GM18873 (cell line): ENCODE results near the gene TMEM8B.

ENCODE experiments used
- ATAC-seq: cut with Tn5 transposase; IDR thresholded peaks from one replicate; pipeline ENCODE4 v1.9.1; 2021; ENCODE audit warnings: mild to moderate bottlenecking, moderate library complexity, moderate number of reproducible peaks; ENCODE audit not compliant: unreplicated experiment, low FRiP score

The TMEM8B gene, protein sequence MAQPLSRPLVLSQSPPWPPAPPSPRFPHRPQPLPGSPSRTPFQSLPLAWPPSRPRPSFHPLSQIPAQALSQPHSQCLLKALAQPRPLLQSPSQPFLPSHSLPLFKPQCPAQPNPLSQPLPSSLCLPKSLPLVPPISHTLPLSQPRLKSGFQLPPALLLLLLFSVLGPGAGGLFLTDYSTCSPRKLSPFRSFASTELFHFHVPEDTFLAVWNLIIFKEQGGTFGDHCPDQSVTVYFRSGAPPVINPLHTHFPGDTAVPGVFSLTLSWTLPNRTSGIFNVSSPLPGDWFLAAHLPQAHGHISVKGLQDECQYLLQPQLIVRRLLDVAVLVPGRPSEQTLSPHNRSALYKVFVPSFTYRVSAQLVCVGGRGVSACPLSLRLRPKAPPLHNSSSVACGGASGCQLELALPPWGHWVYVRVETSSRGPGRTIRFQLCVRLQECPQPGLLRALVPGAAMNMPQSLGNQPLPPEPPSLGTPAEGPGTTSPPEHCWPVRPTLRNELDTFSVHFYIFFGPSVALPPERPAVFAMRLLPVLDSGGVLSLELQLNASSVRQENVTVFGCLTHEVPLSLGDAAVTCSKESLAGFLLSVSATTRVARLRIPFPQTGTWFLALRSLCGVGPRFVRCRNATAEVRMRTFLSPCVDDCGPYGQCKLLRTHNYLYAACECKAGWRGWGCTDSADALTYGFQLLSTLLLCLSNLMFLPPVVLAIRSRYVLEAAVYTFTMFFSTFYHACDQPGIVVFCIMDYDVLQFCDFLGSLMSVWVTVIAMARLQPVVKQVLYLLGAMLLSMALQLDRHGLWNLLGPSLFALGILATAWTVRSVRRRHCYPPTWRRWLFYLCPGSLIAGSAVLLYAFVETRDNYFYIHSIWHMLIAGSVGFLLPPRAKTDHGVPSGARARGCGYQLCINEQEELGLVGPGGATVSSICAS

GRCh38 chr9:35829084-35829763 lies at the start of gene TMEM8B:
TMEM8B (plus strand) TSS chr9:35829228; CDS start chr9:35829448, 220 bp downstream.
- peak; percentile 58 for ATAC-seq

DNA sequence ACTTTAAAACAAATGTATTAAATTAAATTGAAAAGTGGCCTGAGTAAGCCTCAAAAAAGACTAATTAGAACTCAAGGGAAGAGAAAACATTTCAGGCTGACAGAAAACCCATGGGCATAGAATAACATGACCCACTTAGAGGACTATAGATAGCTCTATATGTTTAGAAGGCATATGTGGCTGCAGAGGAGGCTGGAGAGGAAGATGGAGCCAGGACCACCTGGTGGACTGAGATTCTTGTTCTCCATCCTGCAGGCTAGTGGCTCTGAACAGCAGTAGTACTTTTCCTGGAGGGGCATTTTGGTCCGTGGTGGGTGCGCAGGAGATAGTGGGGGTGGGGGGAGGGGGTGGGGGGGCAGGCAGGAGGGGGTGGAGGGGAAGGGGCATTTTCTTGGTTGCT lies 48.0 kb upstream of the TMEM8B start:
- ATAC-seq, result no peak

DNA sequence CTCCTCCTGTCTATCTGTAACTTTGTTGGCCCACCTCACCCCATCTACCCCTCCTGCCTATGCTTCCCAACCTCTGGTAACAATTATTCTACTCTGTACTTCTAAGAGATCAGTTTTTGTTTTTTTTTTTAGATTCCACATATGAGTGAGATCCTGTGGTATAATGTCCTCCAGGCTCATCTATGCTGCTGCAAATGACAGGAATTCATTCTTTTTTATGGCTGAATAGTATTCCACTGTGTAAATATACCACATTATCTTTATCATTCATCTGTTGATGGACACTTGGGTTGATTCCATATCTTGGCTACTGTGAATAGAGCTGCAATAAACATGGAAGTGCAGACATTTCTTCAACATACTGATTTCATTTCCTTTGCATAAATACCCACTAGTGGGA lies 45.6 kb upstream of the TMEM8B start:
- no peak for ATAC-seq

- ATAC-seq, result no peak
These were observed 39.5 kb upstream of the TMEM8B start for GRCh38 chr9:35789541-35789940.

DNA sequence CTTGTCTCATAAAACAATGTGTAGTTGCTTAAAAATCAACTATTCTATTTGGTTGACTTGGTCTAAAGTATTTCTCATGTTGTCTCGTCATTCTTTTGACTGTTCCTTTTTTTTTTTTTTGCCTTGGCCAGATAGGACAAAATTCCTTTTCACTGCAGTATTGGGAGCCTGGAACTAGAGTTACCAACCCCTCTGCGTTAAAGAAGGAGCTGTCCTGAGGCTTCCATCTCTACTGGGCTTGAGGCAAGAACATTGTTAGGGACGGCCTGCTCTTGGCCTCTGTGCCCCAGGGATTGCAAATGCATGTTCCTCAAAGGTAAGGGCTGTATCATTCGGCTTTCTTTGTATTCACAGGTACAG lies 39.0 kb upstream of the TMEM8B start:
- ATAC-seq, result no peak

DNA sequence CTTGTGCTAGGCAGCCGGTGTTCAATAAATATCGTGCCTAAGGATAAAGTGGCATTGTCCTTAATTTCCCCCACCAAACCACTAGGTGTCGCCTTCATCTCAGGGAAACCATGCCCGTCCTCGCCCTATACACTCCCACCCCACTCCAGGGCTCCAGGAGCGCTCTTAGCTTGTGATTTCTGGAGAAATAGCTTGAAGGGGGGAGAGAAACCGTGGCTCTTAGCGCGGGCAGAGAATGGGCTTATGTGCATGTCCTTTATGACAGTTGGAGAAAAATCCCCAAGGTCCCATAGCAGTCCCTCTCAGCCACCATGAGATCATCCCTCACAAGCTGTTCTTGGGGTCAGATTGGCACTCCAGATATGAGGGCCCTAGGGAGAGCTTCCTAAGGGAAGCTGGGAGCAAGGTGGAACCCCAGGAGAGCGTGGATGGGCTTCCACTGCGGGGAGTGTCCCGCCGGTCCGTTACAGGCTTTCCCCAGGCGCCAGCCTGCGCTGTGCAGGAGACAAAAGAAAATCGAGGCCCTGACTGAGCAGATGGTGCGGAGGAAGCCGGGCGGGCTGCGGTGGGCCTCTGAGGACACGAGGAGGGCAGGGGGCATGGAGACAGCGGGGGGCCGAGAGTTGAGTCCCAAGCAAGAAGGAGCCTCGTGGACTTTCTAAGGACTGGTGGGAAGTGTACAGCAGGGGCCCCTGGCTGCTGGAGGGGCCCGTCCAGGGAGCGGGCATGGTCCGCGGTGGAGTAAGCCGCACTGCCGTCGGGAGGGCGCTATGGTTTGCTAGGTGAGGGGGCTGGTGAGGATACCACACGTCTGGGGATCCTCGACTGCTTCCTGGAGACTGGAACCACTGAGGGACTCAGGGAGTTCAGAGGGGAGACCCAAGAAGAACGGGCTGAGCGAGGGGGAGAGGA lies 38.4 kb upstream of the TMEM8B start:
- ATAC-seq, result no peak

DNA sequence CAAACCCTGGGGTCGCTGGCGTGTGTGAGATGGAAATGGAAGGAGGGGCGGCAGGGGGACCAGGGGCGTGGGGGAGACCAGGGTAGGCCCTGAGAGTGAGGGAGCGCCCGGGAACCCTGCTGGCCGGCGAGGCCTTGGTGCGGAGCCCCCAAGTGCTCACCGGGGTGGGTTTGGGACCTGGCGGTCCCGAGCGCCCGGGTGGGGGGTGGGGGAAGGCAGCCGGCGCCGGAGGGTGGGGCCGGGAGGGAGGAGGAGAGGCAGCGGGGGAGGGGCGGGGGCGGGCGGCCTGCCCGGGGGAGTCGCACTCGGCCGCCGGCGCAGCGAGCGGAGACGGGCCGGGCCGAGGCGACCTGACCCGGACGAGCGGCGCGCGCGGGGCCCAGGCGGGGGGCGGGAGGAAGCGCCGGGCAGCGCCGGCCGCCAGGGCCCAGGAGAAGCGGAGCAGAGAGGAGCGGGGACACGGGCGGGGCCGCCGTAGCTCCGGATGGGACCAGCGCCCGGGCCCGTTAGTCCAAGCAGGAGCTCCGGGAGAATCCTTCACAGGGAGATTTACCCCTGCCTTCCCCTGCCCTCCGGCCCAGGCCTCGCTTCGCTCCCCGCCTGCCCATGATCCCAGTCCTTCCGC lies 37.6 kb upstream of the TMEM8B start, which contains the start of gene NPR2:
Gene NPR2, plus strand, starts transcription at position 295 of the 625 bp plus-strand sequence. CDS start 818 bp downstream, outside the sequence.
- ATAC-seq, result no peak

GRCh38 chr9:35792024-35792813 lies 36.8 kb upstream of the TMEM8B start:
- no peak for ATAC-seq

DNA sequence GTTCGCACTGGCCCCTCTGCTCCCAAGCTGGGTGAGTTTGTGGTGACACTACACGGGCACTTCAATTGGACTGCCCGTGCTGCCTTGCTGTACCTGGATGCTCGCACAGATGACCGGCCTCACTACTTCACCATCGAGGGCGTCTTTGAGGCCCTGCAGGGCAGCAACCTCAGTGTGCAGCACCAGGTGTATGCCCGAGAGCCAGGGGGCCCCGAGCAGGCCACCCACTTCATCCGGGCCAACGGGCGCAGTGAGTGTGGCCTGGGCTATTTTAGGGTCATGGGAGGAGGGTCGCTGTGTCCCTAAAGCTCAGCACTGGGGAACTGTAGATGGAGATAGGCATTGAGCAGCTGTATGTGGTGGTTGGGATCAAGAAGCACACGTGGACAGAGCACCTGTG lies 36.2 kb upstream of the TMEM8B start:
- no peak for ATAC-seq

DNA sequence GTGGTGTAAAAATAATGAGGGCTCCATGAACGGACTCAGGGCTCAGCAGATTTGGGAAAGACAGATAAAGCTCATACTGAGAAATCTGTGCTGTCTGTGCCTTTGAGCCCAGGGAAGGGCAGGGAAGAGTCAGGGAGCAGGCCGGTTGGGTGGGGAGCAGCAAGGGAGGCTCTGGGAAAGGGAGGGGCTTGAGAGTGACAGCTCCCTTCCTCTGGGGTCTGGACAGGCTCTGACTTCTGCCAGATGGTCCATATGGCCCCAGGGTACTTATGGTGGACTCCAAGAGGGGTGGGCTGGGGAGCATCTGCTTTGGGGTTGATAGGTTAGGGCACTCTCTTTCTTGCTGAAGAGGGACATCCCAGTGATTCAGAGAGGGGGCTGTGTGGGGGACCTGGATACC lies 35.6 kb upstream of the TMEM8B start:
- ATAC-seq, result no peak

DNA sequence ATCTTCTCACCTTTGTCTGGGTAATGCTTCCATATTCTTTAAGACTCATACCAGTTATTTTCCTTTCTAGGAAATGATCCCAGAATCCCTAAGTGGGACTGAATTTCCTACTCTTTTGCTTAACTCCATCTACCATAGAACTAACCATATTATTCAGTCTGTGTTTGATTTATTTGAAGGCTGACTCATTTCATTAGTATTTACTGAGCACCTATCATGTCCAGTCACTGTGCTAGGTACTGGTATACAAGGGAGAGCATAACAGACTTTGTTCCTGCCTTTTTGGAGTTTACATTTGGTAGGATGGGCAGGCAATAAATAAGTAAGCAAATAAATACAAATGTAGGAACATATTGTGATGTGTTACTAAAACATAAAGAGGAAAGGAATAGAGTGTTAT lies 33.3 kb upstream of the TMEM8B start:
- no peak for ATAC-seq

GRCh38 chr9:35797311-35798109 lies 31.5 kb upstream of the TMEM8B start:
- ATAC-seq, result no peak

DNA sequence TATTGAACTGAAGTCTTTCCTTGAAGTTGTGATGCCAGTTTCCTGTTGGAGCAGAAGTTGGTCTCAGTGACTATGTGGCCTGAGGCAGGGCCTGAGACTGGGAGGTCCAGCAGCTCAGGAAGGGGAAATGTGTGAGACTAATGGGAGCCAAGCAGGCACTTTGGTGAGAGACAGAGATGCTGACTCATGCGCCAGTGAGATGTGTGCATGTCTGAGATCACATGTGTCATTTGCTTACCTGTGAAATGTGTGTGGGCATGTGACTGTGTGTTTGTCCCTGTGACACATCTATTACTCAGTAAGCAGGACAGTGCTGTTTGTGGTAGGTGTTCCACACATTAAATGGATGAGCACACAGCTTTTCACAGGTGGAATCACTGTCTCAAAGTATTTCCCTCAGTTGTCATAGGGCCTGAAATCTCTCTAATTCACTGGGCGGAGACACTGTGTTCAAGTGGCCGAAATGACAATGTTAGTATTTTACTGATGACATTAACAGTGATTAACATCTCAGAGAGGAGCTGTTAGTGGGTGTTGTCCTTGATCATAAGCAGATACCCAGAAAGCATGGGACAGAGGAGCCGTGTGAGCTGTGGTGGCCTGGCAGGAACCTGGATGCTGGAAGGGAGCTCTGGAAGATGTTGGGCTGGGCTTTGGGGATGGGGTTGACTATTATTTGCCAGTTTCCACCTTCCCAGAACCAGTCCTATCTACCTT lies 30.2 kb upstream of the TMEM8B start:
- no peak for ATAC-seq

GRCh38 chr9:35800530-35800929 lies 28.5 kb upstream of the TMEM8B start:
- ATAC-seq, result no peak

- no peak for ATAC-seq
These were observed 27.5 kb upstream of the TMEM8B start for GRCh38 chr9:35801328-35802128.

- no peak for ATAC-seq
These were observed 22.9 kb upstream of the TMEM8B start for GRCh38 chr9:35806101-35806500.
